ENCODE data around the gene AATK. TPM values are rescaled to one million over a fixed set of nuclear protein-coding genes. Genes with fewer than 3 reads are reported as not detected.
A peak's percentile ranks its signal among the peaks of the same experiment; 100 is the strongest.

AATK gene
- total RNA-seq (2011; cell fraction: chromatin; rRNA removed; ENCODE audit: low replicate concordance), result 0.63 and 1.3 TPM in 2 replicates
- total RNA-seq (2011; cell fraction: nucleolus; rRNA removed), result 1.3 TPM in 2 replicates
- total RNA-seq (2011; cell fraction: nucleoplasm; rRNA removed), result 0.84 and 1.1 TPM in 2 replicates
- total RNA-seq (2014; rRNA removed) (0.24 TPM in 1 of 2 replicates, not detected in the other), total RNA-seq (2014; rRNA removed; fragmentation: Illumina TruSeq; extraction: Trizol) (0.10 TPM in 1 of 2 replicates, not detected in the other), total RNA-seq (2015; rRNA removed; fragmentation: Illumina TruSeq; extraction: Trizol) (0.11 TPM in 1 of 2 replicates, not detected in the other), total RNA-seq (2021) (0.51 and 0.55 TPM in 2 replicates), polyA plus RNA-seq (2011; rRNA removed) (0.43 and 0.50 TPM in 2 replicates), polyA plus RNA-seq (2014; fragmentation: Illumina TruSeq; extraction: Trizol) (0.29 TPM in 1 of 2 replicates, not detected in the other), polyA plus RNA-seq (2014; fragmentation: Nextera tagmentation; extraction: Ambion mirVana) (not detected), polyA plus RNA-seq (2014; rRNA removed) (0.25 and 0.26 TPM in 2 replicates), polyA minus RNA-seq (2011; rRNA and poly(A)+ RNA removed) (not detected in 2 replicates), Bru-seq, nascent RNA (percentile 16 among the genes with signal in this experiment), BruChase-seq, experiment 1, labeled RNA remaining after a 2-hour chase (percentile 5 among the genes with signal in this experiment), BruChase-seq, experiment 2, labeled RNA remaining after a 6-hour chase (percentile 9 among the genes with signal in this experiment)
- polyA plus RNA-seq (2011; cell fraction: cytosol; rRNA removed), result 0.46 and 1.1 TPM in 2 replicates
- 1.6 and 3.2 TPM in 2 replicates for polyA plus RNA-seq (2011; cell fraction: nucleus; rRNA removed)
- 0.18 and 0.32 TPM in 2 replicates for polyA plus RNA-seq (2012)
- 1.0 and 1.1 TPM in 2 replicates for polyA minus RNA-seq (2011; cell fraction: cytosol; rRNA and poly(A)+ RNA removed)
- polyA minus RNA-seq (2011; cell fraction: nucleus; rRNA and poly(A)+ RNA removed), result 0.78 and 1.5 TPM in 2 replicates
- long read RNA-seq, experiment 1, partial matches to known transcripts, result 0 of 2 reads
- long read RNA-seq, experiment 1, other reads (novel, unspliced or antisense), result 2 of 2 reads
- long read RNA-seq, experiment 2, result 0 reads
- long read RNA-seq, experiment 3, result 0 reads

DNA sequence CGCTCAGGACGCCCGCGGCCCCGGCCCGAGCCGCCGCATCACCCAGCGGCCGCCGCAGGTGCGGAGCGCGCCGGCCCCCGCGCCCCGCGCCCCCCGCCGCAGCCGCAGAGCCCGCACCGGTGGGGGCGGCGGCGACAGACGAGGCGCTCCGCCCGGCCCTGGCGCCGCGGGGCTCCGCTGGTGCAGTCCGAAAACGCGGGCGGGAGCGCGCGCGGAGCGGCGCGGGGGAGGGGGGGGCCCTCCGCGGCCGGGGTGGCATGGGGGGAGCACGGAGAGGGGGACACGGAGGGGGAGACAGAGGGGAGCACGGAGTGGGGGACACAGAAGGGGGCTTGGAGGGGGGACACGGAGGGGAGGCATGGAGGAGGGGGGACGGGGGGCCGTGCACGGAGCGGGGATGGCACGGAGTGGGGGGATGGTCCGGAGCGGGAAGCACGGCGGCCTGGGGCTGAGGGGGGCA, at the start of gene AATK:
TSS of gene AATK (minus strand) at position 189 of the 460 bp plus-strand sequence. CDS start 229 bp downstream, outside the sequence.
- ATAC-seq (no peak), DNase-seq (ENCODE audit: extremely low read depth in 1 of 4, low spot score in 3 of 4) (peak in 2 of 4 experiments; percentile 66 to 69), FAIRE-seq (no peak)
- in situ Hi-C loops (cut with MboI), result no loop called here
- ChIA-PET POLR2A (no interaction called here), CTCF (ENCODE audit: low intra/inter-chr PET ratio) (no interaction called here)
- WGBS (ENCODE audit: insufficient coverage, low coverage, missing lambda C conversion rate), result 8% methylated on average over 5 of the region's 62 CpGs
- no peaks in the 10 kb centered on the region; the same call in none of the 2 replicates for H3K9me3 ChIP-seq (replicated peaks; ENCODE audit: control insufficient read depth, insufficient read depth, low read depth, low read length)
- H3K9me1 ChIP-seq (ENCODE audit: control insufficient read depth, insufficient read depth, low read length), result no peaks in the 10 kb centered on the region
- TF ChIP-seq CBX1 (IDR thresholded peaks at IDR 0.05; ENCODE audit: low read depth) (no peak), ZKSCAN1 (IDR thresholded peaks at IDR 0.05; ENCODE audit: low read depth, low read length) (no peak), TCF3 (CRISPR knock-in tag; IDR thresholded peaks at IDR 0.05) (no peak), BCOR (IDR thresholded peaks at IDR 0.05) (no peak), WHSC1 (IDR thresholded peaks at IDR 0.05; ENCODE audit: low read length) (no peak), ZKSCAN8 (CRISPR knock-in tag; IDR thresholded peaks at IDR 0.05) (no peak)
- TF ChIP-seq, protein P1, sequence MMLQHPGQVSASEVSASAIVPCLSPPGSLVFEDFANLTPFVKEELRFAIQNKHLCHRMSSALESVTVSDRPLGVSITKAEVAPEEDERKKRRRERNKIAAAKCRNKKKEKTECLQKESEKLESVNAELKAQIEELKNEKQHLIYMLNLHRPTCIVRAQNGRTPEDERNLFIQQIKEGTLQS (IDR thresholded peaks at IDR 0.05), result no peak
- TF ChIP-seq, protein P1 (CRISPR knock-in tag; conservative IDR thresholded peaks at IDR 0.05), result no peak
- intact Hi-C loops (cut with micrococcal nuclease), result no loop called here
- peaks cover 5% of the 10 kb centered on the region; the same call in 1 of the 2 replicates for H4K20me1 ChIP-seq (replicated peaks; ENCODE audit: control insufficient read depth, insufficient read depth, low read length)
- H2AFZ ChIP-seq (ENCODE audit: low read depth, low read length), result no peak within 1 kb of the TSS
- H3K4me2 ChIP-seq (ENCODE audit: insufficient read depth, low read length), result no peak within 1 kb of the TSS
- no peaks in the 10 kb centered on the region for H3K36me3 ChIP-seq (ENCODE audit: control insufficient read depth, insufficient read depth, low read length)
- no peak within 1 kb of the TSS for H3K4me3 ChIP-seq
- BruUV-seq (replicated peaks), result no TSS peak
- no peak within 1 kb of the TSS; a peak in 1 of 4 replicates for H3K9ac ChIP-seq (ENCODE audit: insufficient read depth in 1 of 2, low read depth in 2 of 2, low read length in 2 of 2)
- no peaks in the 10 kb centered on the region for H3K79me2 ChIP-seq (ENCODE audit: control insufficient read depth, insufficient read depth, low read length)
- H3K27ac ChIP-seq (ENCODE audit: extremely low read depth, low read depth, low read length), result no peak within 1 kb of the TSS
- peaks cover 21 to 72% of the 10 kb centered on the region in 2 experiments; a peak in 3 of 5 replicates for H3K27me3 ChIP-seq (ENCODE audit: control insufficient read depth in 2 of 2, insufficient read depth in 2 of 2, low read length in 2 of 2)
- peaks cover 0 to 58% of the 10 kb centered on the region in 2 experiments; a peak in 2 of 5 replicates for H3K4me1 ChIP-seq (replicated peaks in 1 of 2; ENCODE audit: control insufficient read depth in 2 of 2, insufficient read depth in 2 of 2, low read length in 2 of 2)
